HEK293 (cell line): Measurements from ENCODE around the gene PPP2R5D.

Source experiments
- BCL11B ChIP-seq: fragments of 450-650 bp; formaldehyde crosslinking; IDR thresholded peaks from 2 replicates; pipeline ENCODE4 v1.5.1; 2016; ENCODE audit warnings: low read depth, missing biosample characterization, missing genetic modification characterization
- GLI2 ChIP-seq: fragments of 450-650 bp; formaldehyde crosslinking; IDR thresholded peaks from 2 replicates; pipeline ENCODE4; 2017; ENCODE audit warnings: missing biosample characterization, missing genetic modification characterization, low read depth, borderline replicate concordance
- GLIS2 ChIP-seq: fragments of 450-650 bp; formaldehyde crosslinking; IDR thresholded peaks from 2 replicates; pipeline ENCODE4 v1.5.1; 2016; ENCODE audit warnings: missing biosample characterization, missing genetic modification characterization
- KLF1 ChIP-seq: fragments of 450-650 bp; formaldehyde crosslinking; IDR thresholded peaks from 2 replicates; pipeline ENCODE4 v1.5.1; 2016; ENCODE audit warnings: missing biosample characterization, missing genetic modification characterization
- KLF10 ChIP-seq: fragments of 450-650 bp; IDR thresholded peaks from 2 replicates; pipeline ENCODE4 v1.5.1; 2018; ENCODE audit warnings: missing biosample characterization, mild to moderate bottlenecking, missing genetic modification characterization
- KLF9 ChIP-seq: fragments of 450-650 bp; formaldehyde crosslinking; IDR thresholded peaks from 2 replicates; pipeline ENCODE4 v1.5.1; 2016; ENCODE audit warnings: missing biosample characterization, missing genetic modification characterization, low read depth
- PRDM1 ChIP-seq: fragments of 450-650 bp; formaldehyde crosslinking; IDR thresholded peaks from 2 replicates; pipeline ENCODE4; 2016; ENCODE audit warnings: missing biosample characterization, missing genetic modification characterization
- RBAK ChIP-seq: fragments of 450-650 bp; formaldehyde crosslinking; IDR thresholded peaks from 2 replicates; pipeline ENCODE4 v1.5.1; 2016; ENCODE audit warnings: missing biosample characterization, missing genetic modification characterization
- SP2 ChIP-seq: fragments of 450-650 bp; formaldehyde crosslinking; IDR thresholded peaks from 2 replicates; pipeline ENCODE4 v1.5.1; 2016; ENCODE audit warnings: missing biosample characterization, missing genetic modification characterization
- ZBTB8A ChIP-seq: fragments of 450-650 bp; formaldehyde crosslinking; IDR thresholded peaks from 2 replicates; pipeline ENCODE4 v1.5.1; 2016; ENCODE audit warnings: missing biosample characterization, missing genetic modification characterization
- ZNF248 ChIP-seq: fragments of 450-650 bp; formaldehyde crosslinking; IDR thresholded peaks from 2 replicates; pipeline ENCODE4 v1.5.1; 2017; ENCODE audit warnings: missing biosample characterization, missing genetic modification characterization
- ZNF292 ChIP-seq: fragments of 450-650 bp; formaldehyde crosslinking; IDR thresholded peaks from 2 replicates; pipeline ENCODE4 v1.5.1; 2016; ENCODE audit warnings: low read depth, missing biosample characterization, missing genetic modification characterization, borderline replicate concordance
- ZNF362 ChIP-seq: fragments of 450-650 bp; formaldehyde crosslinking; IDR thresholded peaks from 2 replicates; pipeline ENCODE4 v1.5.1; 2016; ENCODE audit warnings: missing biosample characterization, missing genetic modification characterization
- ZNF394 ChIP-seq: fragments of 450-650 bp; formaldehyde crosslinking; IDR thresholded peaks from 2 replicates; pipeline ENCODE4 v1.5.1; 2016; ENCODE audit warnings: missing biosample characterization, missing genetic modification characterization, mild to moderate bottlenecking, moderate library complexity, borderline replicate concordance
- ZNF529 ChIP-seq: fragments of 450-650 bp; formaldehyde crosslinking; IDR thresholded peaks from 2 replicates; pipeline ENCODE4 v1.5.1; 2017; ENCODE audit warnings: missing genetic modification characterization, missing biosample characterization; ENCODE audit not compliant: insufficient replicate concordance
- ZNF561 ChIP-seq: fragments of 450-650 bp; IDR thresholded peaks from 2 replicates; pipeline ENCODE4 v1.5.1; 2018; ENCODE audit warnings: missing biosample characterization, missing genetic modification characterization, borderline replicate concordance
- ZNF623 ChIP-seq: fragments of 450-650 bp; formaldehyde crosslinking; IDR thresholded peaks from 2 replicates; pipeline ENCODE4 v1.5.1; 2016; ENCODE audit warnings: missing biosample characterization, missing genetic modification characterization
- ZNF660 ChIP-seq: fragments of 450-650 bp; IDR thresholded peaks from 2 replicates; pipeline ENCODE4 v1.5.1; 2018; ENCODE audit warnings: missing biosample characterization, mild to moderate bottlenecking, missing genetic modification characterization
- ZNF704 ChIP-seq: fragments of 450-650 bp; formaldehyde crosslinking; IDR thresholded peaks from 2 replicates; pipeline ENCODE4 v1.5.1; 2016; ENCODE audit warnings: missing biosample characterization, missing genetic modification characterization
- ZNF776 ChIP-seq: fragments of 450-650 bp; formaldehyde crosslinking; IDR thresholded peaks from 2 replicates; pipeline ENCODE4 v1.5.0; 2017; ENCODE audit warnings: missing biosample characterization, missing genetic modification characterization, borderline replicate concordance
- ZNF791 ChIP-seq: fragments of 450-650 bp; formaldehyde crosslinking; IDR thresholded peaks from 2 replicates; pipeline ENCODE4 v1.5.1; 2016; ENCODE audit warnings: missing biosample characterization, missing genetic modification characterization
- ZSCAN30 ChIP-seq: fragments of 450-650 bp; IDR thresholded peaks from 2 replicates; pipeline ENCODE4 v1.5.1; 2018; ENCODE audit warnings: missing biosample characterization, mild to moderate bottlenecking, missing genetic modification characterization, moderate library complexity
- ZSCAN5A ChIP-seq: fragments of 450-650 bp; formaldehyde crosslinking; IDR thresholded peaks from 2 replicates; pipeline ENCODE4 v1.5.1; 2016; ENCODE audit warnings: missing biosample characterization, missing genetic modification characterization
- TF ChIP-seq, protein P1 (sequence below): fragments of 450-650 bp; formaldehyde crosslinking; IDR thresholded peaks from 2 replicates; pipeline ENCODE4 v1.5.1; 2016; ENCODE audit warnings: missing biosample characterization, missing genetic modification characterization
- TF ChIP-seq, protein P2 (sequence below): fragments of 450-650 bp; formaldehyde crosslinking; IDR thresholded peaks from 2 replicates; pipeline ENCODE4 v1.5.1; 2016; ENCODE audit warnings: missing biosample characterization, missing genetic modification characterization
- TF ChIP-seq, protein P3 (sequence below): fragments of 450-650 bp; formaldehyde crosslinking; IDR thresholded peaks from 2 replicates; pipeline ENCODE4 v1.5.1; 2017; ENCODE audit warnings: missing biosample characterization, missing genetic modification characterization
- TF ChIP-seq, protein P4 (sequence below): fragments of 450-650 bp; formaldehyde crosslinking; IDR thresholded peaks from 2 replicates; pipeline ENCODE4 v1.5.1; 2016; ENCODE audit warnings: missing biosample characterization, missing genetic modification characterization, borderline replicate concordance

The PPP2R5D gene

DNA sequence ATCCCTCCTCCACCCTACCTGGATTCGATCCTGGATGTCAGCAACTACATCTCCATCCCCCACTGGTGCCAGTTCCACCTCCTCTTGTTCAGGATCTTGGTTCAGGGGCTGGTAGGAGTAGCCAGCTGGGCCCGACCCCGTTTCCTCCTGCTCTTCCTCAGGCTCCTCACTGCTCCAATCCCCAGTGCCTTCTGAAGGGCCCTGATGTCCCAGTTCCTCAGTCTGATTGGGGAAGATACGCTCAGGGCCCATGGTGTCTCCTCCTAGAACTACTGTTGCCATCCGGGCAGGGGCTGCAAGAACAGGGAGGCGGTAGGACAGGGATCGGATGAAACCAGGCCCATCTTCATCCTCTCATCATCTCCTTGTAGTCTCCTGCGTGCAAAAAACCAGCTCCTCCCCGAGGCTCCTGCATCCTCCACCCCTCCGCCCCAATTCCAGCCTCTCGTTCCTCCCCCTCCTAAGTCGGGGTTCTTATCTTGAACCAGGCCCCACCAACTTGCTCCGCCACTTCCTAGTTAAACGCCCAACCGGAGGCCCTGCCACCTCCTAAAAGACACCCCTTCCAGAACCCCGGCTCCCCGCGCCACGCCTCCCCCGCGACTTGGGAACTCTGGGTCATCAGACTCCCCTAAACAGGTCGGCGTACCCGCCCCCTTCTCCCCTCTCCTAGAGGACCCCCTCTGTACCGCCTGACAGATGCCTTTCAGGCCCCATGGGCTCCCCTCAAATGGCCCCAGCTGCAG lies 28.9 kb downstream of the PPP2R5D start (continued):
- TF ChIP-seq ZNF362 (tag by site-specific recombination) (no peak), ZNF623 (tag by site-specific recombination) (no peak), BCL11B (tag by site-specific recombination) (no peak), ZSCAN30 (tag by site-specific recombination) (no peak), ZBTB8A (tag by site-specific recombination) (no peak), ZNF660 (tag by site-specific recombination) (0 out of 2 replicates have a peak, but pooled peaks have one; percentile 45), ZNF292 (tag by site-specific recombination) (no peak), ZSCAN5A (tag by site-specific recombination) (no peak), GLI2 (tag by site-specific recombination) (no peak), KLF10 (tag by site-specific recombination) (no peak), RBAK (no peak), ZNF248 (no peak), KLF9 (tag by site-specific recombination) (peak; percentile 90), SP2 (tag by site-specific recombination) (0 out of 2 replicates have a peak, but pooled peaks have one; percentile 45), ZNF791 (no peak), ZNF529 (tag by site-specific recombination) (no peak), ZNF561 (tag by site-specific recombination) (no peak), PRDM1 (tag by site-specific recombination) (no peak), ZNF704 (tag by site-specific recombination) (no peak), ZNF776 (tag by site-specific recombination) (no peak), KLF1 (tag by site-specific recombination) (peak; percentile 33; the same call in 1 of the 2 replicates), ZNF394 (no peak), GLIS2 (tag by site-specific recombination) (peak; percentile 46; the same call in 1 of the 2 replicates)
- TF ChIP-seq, protein P1, sequence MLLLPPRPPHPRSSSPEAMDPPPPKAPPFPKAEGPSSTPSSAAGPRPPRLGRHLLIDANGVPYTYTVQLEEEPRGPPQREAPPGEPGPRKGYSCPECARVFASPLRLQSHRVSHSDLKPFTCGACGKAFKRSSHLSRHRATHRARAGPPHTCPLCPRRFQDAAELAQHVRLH, result peak; percentile 61; the same call in 1 of the 2 replicates
- TF ChIP-seq, protein P2, sequence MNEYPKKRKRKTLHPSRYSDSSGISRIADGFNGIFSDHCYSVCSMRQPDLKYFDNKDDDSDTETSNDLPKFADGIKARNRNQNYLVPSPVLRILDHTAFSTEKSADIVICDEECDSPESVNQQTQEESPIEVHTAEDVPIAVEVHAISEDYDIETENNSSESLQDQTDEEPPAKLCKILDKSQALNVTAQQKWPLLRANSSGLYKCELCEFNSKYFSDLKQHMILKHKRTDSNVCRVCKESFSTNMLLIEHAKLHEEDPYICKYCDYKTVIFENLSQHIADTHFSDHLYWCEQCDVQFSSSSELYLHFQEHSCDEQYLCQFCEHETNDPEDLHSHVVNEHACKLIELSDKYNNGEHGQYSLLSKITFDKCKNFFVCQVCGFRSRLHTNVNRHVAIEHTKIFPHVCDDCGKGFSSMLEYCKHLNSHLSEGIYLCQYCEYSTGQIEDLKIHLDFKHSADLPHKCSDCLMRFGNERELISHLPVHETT (tag by site-specific recombination), result no peak
- TF ChIP-seq, protein P3, sequence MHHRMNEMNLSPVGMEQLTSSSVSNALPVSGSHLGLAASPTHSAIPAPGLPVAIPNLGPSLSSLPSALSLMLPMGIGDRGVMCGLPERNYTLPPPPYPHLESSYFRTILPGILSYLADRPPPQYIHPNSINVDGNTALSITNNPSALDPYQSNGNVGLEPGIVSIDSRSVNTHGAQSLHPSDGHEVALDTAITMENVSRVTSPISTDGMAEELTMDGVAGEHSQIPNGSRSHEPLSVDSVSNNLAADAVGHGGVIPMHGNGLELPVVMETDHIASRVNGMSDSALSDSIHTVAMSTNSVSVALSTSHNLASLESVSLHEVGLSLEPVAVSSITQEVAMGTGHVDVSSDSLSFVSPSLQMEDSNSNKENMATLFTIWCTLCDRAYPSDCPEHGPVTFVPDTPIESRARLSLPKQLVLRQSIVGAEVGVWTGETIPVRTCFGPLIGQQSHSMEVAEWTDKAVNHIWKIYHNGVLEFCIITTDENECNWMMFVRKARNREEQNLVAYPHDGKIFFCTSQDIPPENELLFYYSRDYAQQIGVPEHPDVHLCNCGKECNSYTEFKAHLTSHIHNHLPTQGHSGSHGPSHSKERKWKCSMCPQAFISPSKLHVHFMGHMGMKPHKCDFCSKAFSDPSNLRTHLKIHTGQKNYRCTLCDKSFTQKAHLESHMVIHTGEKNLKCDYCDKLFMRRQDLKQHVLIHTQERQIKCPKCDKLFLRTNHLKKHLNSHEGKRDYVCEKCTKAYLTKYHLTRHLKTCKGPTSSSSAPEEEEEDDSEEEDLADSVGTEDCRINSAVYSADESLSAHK (tag by site-specific recombination), result no peak
- TF ChIP-seq, protein P4, sequence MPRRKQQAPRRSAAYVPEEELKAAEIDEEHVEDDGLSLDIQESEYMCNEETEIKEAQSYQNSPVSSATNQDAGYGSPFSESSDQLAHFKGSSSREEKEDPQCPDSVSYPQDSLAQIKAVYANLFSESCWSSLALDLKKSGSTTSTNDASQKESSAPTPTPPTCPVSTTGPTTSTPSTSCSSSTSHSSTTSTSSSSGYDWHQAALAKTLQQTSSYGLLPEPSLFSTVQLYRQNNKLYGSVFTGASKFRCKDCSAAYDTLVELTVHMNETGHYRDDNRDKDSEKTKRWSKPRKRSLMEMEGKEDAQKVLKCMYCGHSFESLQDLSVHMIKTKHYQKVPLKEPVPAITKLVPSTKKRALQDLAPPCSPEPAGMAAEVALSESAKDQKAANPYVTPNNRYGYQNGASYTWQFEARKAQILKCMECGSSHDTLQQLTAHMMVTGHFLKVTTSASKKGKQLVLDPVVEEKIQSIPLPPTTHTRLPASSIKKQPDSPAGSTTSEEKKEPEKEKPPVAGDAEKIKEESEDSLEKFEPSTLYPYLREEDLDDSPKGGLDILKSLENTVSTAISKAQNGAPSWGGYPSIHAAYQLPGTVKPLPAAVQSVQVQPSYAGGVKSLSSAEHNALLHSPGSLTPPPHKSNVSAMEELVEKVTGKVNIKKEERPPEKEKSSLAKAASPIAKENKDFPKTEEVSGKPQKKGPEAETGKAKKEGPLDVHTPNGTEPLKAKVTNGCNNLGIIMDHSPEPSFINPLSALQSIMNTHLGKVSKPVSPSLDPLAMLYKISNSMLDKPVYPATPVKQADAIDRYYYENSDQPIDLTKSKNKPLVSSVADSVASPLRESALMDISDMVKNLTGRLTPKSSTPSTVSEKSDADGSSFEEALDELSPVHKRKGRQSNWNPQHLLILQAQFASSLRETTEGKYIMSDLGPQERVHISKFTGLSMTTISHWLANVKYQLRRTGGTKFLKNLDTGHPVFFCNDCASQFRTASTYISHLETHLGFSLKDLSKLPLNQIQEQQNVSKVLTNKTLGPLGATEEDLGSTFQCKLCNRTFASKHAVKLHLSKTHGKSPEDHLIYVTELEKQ, result no peak
